Caki2 (cell line): ENCODE results near the gene PHLDB1. TPM values are rescaled to one million over a fixed set of nuclear protein-coding genes. Genes with fewer than 3 reads are reported as not detected.
"Not testable (repeated sequence)": the region's sequence is repeated elsewhere in the genome, so short reads cannot be mapped to it uniquely, and the experiment has no call there.

Experiments used
- DNase-seq: peaks from one replicate; pipeline ENCODE4 v3.0.0-alpha.2; 2015; ENCODE audit warnings: low read depth
- in situ Hi-C: cut with HindIII; loops from 2 replicates; pipeline ENCODE4 v1.10.0; 2016; ENCODE audit warnings: low sequenced_read_pairs, low pct_unique_long_range_greater_than_20kb, mixed read lengths
- total RNA-seq: library from RNA; depleted of rRNA; stranded (reverse); fragments of >200 nt; shearing (Covaris generic); gene quantifications from 2 replicates; pipeline ENCODE4 v1.2.3, GENCODE V29; 2014; ENCODE audit warnings: low replicate concordance

Gene PHLDB1
- total RNA-seq, 1 experiment from 2014 or later: 26.6 TPM

GRCh38 chr11:118663381-118663780 is 56.0 kb downstream of the PHLDB1 start:
- no peak for DNase-seq
- in situ Hi-C loops: no loop called here

- no peak for DNase-seq
- in situ Hi-C loops: no loop called here
Observed at GRCh38 chr11:118663902-118664301, 56.5 kb downstream of the PHLDB1 start.

- DNase-seq: no peak
- in situ Hi-C loops: no loop called here
Observed at GRCh38 chr11:118666371-118666770, 59.0 kb downstream of the PHLDB1 start.

GRCh38 chr11:118670063-118670462 is 62.6 kb downstream of the PHLDB1 start:
- in situ Hi-C loops: no loop called here

GRCh38 chr11:118671254-118671653 is 63.8 kb downstream of the PHLDB1 start:
- no peak for DNase-seq
- in situ Hi-C loops: no loop called here

More at GRCh38 chr11:118670063-118670462, 62.6 kb downstream of the PHLDB1 start:
- DNase-seq: no peak

- no peak for DNase-seq
- in situ Hi-C loops: no loop called here
Observed at GRCh38 chr11:118672846-118673245, 65.4 kb downstream of the PHLDB1 start.

GRCh38 chr11:118673361-118674081 is 66.1 kb downstream of the PHLDB1 start:
- in situ Hi-C loops: no loop called here
- no peak for DNase-seq

GRCh38 chr11:118674082-118674435 is 66.6 kb downstream of the PHLDB1 start:
- no peak for DNase-seq
- in situ Hi-C loops: no loop called here

- in situ Hi-C loops: no loop called here
- no peak for DNase-seq
Observed at GRCh38 chr11:118677977-118678376, 70.6 kb downstream of the PHLDB1 start.

- in situ Hi-C loops: not testable (repeated sequence)
Observed at GRCh38 chr11:118678908-118679307, 71.5 kb downstream of the PHLDB1 start.

GRCh38 chr11:118679483-118679882 is 72.1 kb downstream of the PHLDB1 start, which contains the start of gene TREH:
Gene TREH, minus strand, starts transcription at chr11:118679650. Its CDS starts 23 bp downstream, at chr11:118679627.
- in situ Hi-C loops: no loop called here

More at GRCh38 chr11:118678908-118679307, 71.5 kb downstream of the PHLDB1 start:
- DNase-seq: not testable (repeated sequence)

GRCh38 chr11:118682372-118682771 is 75.0 kb downstream of the PHLDB1 start:
- no peak for DNase-seq
- in situ Hi-C loops: no loop called here

More at GRCh38 chr11:118679483-118679882, 72.1 kb downstream of the PHLDB1 start, which contains the start of gene TREH:
- DNase-seq: no peak

GRCh38 chr11:118682939-118683338 is 75.5 kb downstream of the PHLDB1 start:
- DNase-seq, in situ Hi-C loops: not testable (repeated sequence)

- in situ Hi-C loops: no loop called here
- no peak for DNase-seq
Observed at GRCh38 chr11:118684187-118684586, 76.8 kb downstream of the PHLDB1 start.

- in situ Hi-C loops: no loop called here
- no peak for DNase-seq
Observed at GRCh38 chr11:118687906-118688305, 80.5 kb downstream of the PHLDB1 start.

GRCh38 chr11:118688339-118688738 is 80.9 kb downstream of the PHLDB1 start:
- in situ Hi-C loops, DNase-seq: not testable (repeated sequence)

- no peak for DNase-seq
- in situ Hi-C loops: no loop called here
Observed at GRCh38 chr11:118688851-118689502, 81.6 kb downstream of the PHLDB1 start.

- in situ Hi-C loops: no loop called here
- DNase-seq: no peak
Observed at GRCh38 chr11:118689503-118689851, 82.1 kb downstream of the PHLDB1 start.

- in situ Hi-C loops: no loop called here
- DNase-seq: peak; percentile 97
Observed at GRCh38 chr11:118689852-118690552, 82.6 kb downstream of the PHLDB1 start.
